T-helper 9 cell (primary cell): ENCODE measurements around the gene HSPA2.

Source experiments
- DNase-seq: peaks from one replicate; pipeline ENCODE4 v3.0.0-alpha.2; 2020
- total RNA-seq, 2 donors: gene quantifications; one replicate each; lab custom pipeline; 2026; lab: John Stamatoyannopoulos, UW

HSPA2 gene
- total RNA-seq: 2.9 to 22.9 reads per million in 2 donors

GRCh38 chr14:64540208-64541202 is at the start of gene HSPA2:
Gene HSPA2, plus strand, starts transcription at chr14:64540741. Its CDS starts 109 bp downstream, at chr14:64540850.
- DNase-seq: peak; percentile 89

- no peak for DNase-seq
Measured at GRCh38 chr14:64491637-64492036, 48.9 kb upstream of the HSPA2 start.

- DNase-seq: no peak
Measured at GRCh38 chr14:64493455-64493854, 47.1 kb upstream of the HSPA2 start.

GRCh38 chr14:64495252-64495651 is 45.3 kb upstream of the HSPA2 start:
- no peak for DNase-seq

GRCh38 chr14:64496764-64497163 is 43.8 kb upstream of the HSPA2 start:
- no peak for DNase-seq

- no peak for DNase-seq
Measured at GRCh38 chr14:64500088-64500487, 40.5 kb upstream of the HSPA2 start.

- no peak for DNase-seq
Measured at GRCh38 chr14:64501411-64502171, 39.0 kb upstream of the HSPA2 start.

GRCh38 chr14:64502456-64502855 is 38.1 kb upstream of the HSPA2 start:
- peak; percentile 5 for DNase-seq

GRCh38 chr14:64502887-64503433 is 37.6 kb upstream of the HSPA2 start:
- peak; percentile 6 for DNase-seq

GRCh38 chr14:64503434-64504309 is 36.9 kb upstream of the HSPA2 start, which contains the start of gene ZBTB25:
Gene ZBTB25, minus strand, starts transcription at chr14:64503838. Its CDS starts 13,305 bp downstream, at chr14:64490533.
- DNase-seq: peak; percentile 98

GRCh38 chr14:64504310-64504896 is 36.1 kb upstream of the HSPA2 start, which contains the start of gene ZBTB1:
Gene ZBTB1, plus strand, starts transcription at chr14:64504770. Its CDS starts 16,735 bp downstream, at chr14:64521505.
- peak; percentile 77 for DNase-seq

- peak; percentile 77 for DNase-seq
Measured at GRCh38 chr14:64504897-64505794, 35.4 kb upstream of the HSPA2 start.

GRCh38 chr14:64506721-64507120 is 33.8 kb upstream of the HSPA2 start:
- no peak for DNase-seq

- no peak for DNase-seq
Measured at GRCh38 chr14:64507376-64508156, 33.0 kb upstream of the HSPA2 start.

- no peak for DNase-seq
Measured at GRCh38 chr14:64508215-64508776, 32.2 kb upstream of the HSPA2 start.

GRCh38 chr14:64509036-64509435 is 31.5 kb upstream of the HSPA2 start:
- no peak for DNase-seq

- DNase-seq: peak; percentile 57
Measured at GRCh38 chr14:64510825-64511671, 29.5 kb upstream of the HSPA2 start.

GRCh38 chr14:64513271-64513670 is 27.3 kb upstream of the HSPA2 start:
- no peak for DNase-seq
